Measurements from ENCODE around the gene RIMKLA. TPM values are rescaled to one million over a fixed set of nuclear protein-coding genes. Genes with fewer than 3 reads are reported as not detected.
A peak's percentile ranks its signal among the peaks of the same experiment; 100 is the strongest.

RIMKLA gene
- total RNA-seq, 8 experiments from 2014 or later: 0.14 to 8.6 (median 7.0) TPM

DNA sequence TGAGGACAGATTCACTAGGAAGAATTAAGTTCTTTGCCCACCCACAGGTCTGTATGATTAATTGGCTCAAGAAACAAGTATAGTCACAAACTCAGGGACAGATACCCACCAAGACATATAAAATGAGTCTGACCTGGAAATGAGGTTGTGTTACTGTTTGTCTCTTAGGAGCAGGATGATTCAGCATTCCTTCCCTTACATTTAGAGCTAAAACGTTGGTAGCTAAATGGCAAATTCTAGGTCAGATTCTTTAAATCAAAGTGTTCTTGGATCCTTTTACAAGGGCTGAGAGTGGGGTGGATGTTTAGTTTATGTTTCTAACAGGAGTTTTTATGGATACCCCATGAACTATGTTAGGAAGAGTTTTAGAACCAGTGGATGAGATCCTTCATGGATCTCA is 4.7 kb downstream of the RIMKLA start:
- no peak overlapping the region for H3K4me3 ChIP-seq
- 0 to 63% (median 25%) methylated on average over 1 of the region's 1 CpG; no CpG with 5 or more reads in 3 of the 10 experiments for WGBS, 10 experiments
- no peak for ATAC-seq (replicated peaks in 6 of 8)
- peaks cover 6 to 9% of the 10 kb centered on the region in 2 donors for H3K4me1 ChIP-seq (replicated peaks in 1 of 2)
- no peak overlapping the region for H3K27ac ChIP-seq
- in situ Hi-C loops (cut with MboI; ENCODE audit: low pct_unique_long_range_greater_than_20kb in 2 of 9, low sequenced_read_pairs in 9 of 9, unreplicated experiment in 9 of 9): no loop called here

DNA sequence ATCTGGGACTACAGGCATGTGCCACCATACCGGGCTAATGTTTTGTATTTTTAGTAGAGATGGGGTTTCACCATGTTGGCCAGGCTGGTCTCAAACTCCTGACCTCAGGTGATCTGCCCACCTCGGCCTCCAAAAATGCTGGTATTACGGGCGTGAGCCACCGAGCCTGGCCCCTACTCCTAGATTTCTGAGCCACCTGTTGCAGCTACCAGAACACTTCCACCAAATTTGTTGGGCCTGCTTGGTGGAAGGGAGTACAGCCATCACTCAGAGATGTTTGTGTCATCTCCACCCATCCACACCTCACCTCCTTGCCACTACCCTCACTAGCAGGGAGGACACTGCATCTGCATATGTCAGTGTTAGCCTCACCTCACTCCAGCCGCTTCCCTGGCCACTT is 5.5 kb downstream of the RIMKLA start:
- peaks cover 6 to 9% of the 10 kb centered on the region in 2 donors for H3K4me1 ChIP-seq (replicated peaks in 1 of 2)
- in situ Hi-C loops (cut with MboI; ENCODE audit: low pct_unique_long_range_greater_than_20kb in 2 of 9, low sequenced_read_pairs in 9 of 9, unreplicated experiment in 9 of 9): no loop called here
- 44 to 86% (median 74%) methylated on average over 1 to 6 of the region's 6 CpGs; no CpG with 5 or more reads in 4 of the 10 experiments for WGBS, 10 experiments
- H3K27ac ChIP-seq: no peak overlapping the region
- no peak overlapping the region for H3K4me3 ChIP-seq
- no peak for ATAC-seq (replicated peaks in 6 of 8)

- WGBS, 10 experiments: 16 to 65% (median 48%) methylated on average over 1 to 2 of the region's 2 CpGs; no CpG with 5 or more reads in 5 of the 10 experiments
- ATAC-seq (replicated peaks in 6 of 8): no peak
- no peak overlapping the region for H3K27ac ChIP-seq
Observed at GRCh38 chr1:42392255-42392654, 11.7 kb downstream of the RIMKLA start.

GRCh38 chr1:42392967-42393848 is 12.6 kb downstream of the RIMKLA start:
- peak in 2 of 8 experiments; percentile 64 to 84 for ATAC-seq (replicated peaks in 6 of 8)
- Histone ChIP-seq H3K27ac (no peak overlapping the region), H3K4me1 (replicated peaks in 1 of 2) (no peaks in the 10 kb centered on the region), H3K4me3 (no peak overlapping the region)
- in situ Hi-C loops (cut with MboI; ENCODE audit: low pct_unique_long_range_greater_than_20kb in 2 of 9, low sequenced_read_pairs in 9 of 9, unreplicated experiment in 9 of 9): no loop called here
- 0 to 100% (median 91%) methylated on average over 1 to 2 of the region's 2 CpGs; no CpG with 5 or more reads in 1 of the 10 experiments for WGBS, 10 experiments

More at GRCh38 chr1:42392255-42392654, 11.7 kb downstream of the RIMKLA start:
- no peak overlapping the region for H3K4me3 ChIP-seq
- no peaks in the 10 kb centered on the region for H3K4me1 ChIP-seq (replicated peaks in 1 of 2)
- in situ Hi-C loops (cut with MboI; ENCODE audit: low pct_unique_long_range_greater_than_20kb in 2 of 9, low sequenced_read_pairs in 9 of 9, unreplicated experiment in 9 of 9): no loop called here

DNA sequence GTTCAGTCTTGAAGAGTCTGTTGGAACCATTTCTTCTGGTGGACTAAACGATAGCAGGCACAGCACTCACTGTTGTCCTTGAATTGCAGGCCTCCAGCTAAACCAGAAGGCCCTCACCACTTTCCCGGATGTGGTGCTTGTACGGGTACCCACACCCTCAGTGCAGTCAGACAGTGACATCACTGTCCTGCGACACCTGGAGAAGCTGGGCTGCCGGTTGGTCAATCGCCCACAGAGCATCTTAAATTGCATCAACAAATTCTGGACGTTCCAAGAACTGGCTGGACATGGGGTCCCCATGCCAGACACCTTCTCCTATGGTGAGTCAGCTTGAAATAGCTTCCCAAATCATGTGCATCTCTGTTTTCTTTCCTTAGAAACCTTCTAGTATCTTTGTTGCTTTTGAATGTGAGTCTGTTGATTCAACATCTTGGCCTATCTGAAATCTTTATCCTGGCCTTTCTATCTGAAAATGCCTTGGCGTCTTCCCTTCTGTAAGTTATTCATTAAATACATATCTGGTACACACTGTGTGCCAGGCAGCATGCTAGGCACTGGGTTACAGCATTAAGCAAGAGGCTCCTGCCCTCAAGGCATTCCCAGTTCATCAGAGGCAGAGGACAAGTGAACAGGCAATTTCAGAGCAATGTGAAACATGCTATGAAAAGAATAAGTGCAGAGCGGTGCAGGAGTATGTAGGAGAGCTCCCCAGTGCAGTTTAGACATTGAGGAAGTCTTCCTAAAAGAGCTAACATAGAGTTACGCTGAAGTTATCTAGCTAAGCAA is 18.9 kb downstream of the RIMKLA start:
- H3K4me1 ChIP-seq (replicated peaks in 1 of 2): no peaks in the 10 kb centered on the region
- H3K4me3 ChIP-seq: no peak overlapping the region
- ATAC-seq (replicated peaks in 6 of 8): no peak
- in situ Hi-C loops (cut with MboI; ENCODE audit: low pct_unique_long_range_greater_than_20kb in 2 of 9, low sequenced_read_pairs in 9 of 9, unreplicated experiment in 9 of 9): no loop called here
- H3K27ac ChIP-seq: no peak overlapping the region
- WGBS, 10 experiments: 29 to 100% (median 82%) methylated on average over 1 to 7 of the region's 10 CpGs; no CpG with 5 or more reads in 1 of the 10 experiments

GRCh38 chr1:42403880-42404400 is 23.3 kb downstream of the RIMKLA start:
- Histone ChIP-seq H3K27ac (no peak overlapping the region), H3K4me1 (replicated peaks in 1 of 2) (no peaks in the 10 kb centered on the region), H3K4me3 (no peak overlapping the region)
- in situ Hi-C loops (cut with MboI; ENCODE audit: low pct_unique_long_range_greater_than_20kb in 2 of 9, low sequenced_read_pairs in 9 of 9, unreplicated experiment in 9 of 9): no loop called here
- 17 to 100% (median 100%) methylated on average over 1 of the region's 1 CpG; no CpG with 5 or more reads in 5 of the 10 experiments for WGBS, 10 experiments
- ATAC-seq (replicated peaks in 6 of 8): no peak

GRCh38 chr1:42414551-42415496 is 34.2 kb downstream of the RIMKLA start:
- in situ Hi-C loops (cut with MboI; ENCODE audit: low pct_unique_long_range_greater_than_20kb in 2 of 9, low sequenced_read_pairs in 9 of 9, unreplicated experiment in 9 of 9): no loop called here
- ATAC-seq (replicated peaks in 6 of 8): peak in 5 of 8 experiments; percentile 49 to 70 (median 53)
- Histone ChIP-seq H3K4me3 (no peak overlapping the region), H3K27ac (peak overlapping the region in 1 of 2 donors; percentile 57), H3K4me1 (replicated peaks in 1 of 2) (peaks cover 0 to 28% of the 10 kb centered on the region in 2 donors)
- 23 to 87% (median 84%) methylated on average over 2 to 17 of the region's 17 CpGs; no CpG with 5 or more reads in 1 of the 10 experiments for WGBS, 10 experiments

GRCh38 chr1:42417166-42417565 is 36.6 kb downstream of the RIMKLA start:
- H3K27ac ChIP-seq: no peak overlapping the region
- no peak for ATAC-seq (replicated peaks in 6 of 8)
- in situ Hi-C loops (cut with MboI; ENCODE audit: low pct_unique_long_range_greater_than_20kb in 2 of 9, low sequenced_read_pairs in 9 of 9, unreplicated experiment in 9 of 9): no loop called here
- H3K4me3 ChIP-seq: no peak overlapping the region
- 64 to 84% methylated on average over 3 of the region's 3 CpGs; no CpG with 5 or more reads in 8 of the 10 experiments for WGBS, 10 experiments
- H3K4me1 ChIP-seq (replicated peaks in 1 of 2): peaks cover 16 to 51% of the 10 kb centered on the region in 2 donors

DNA sequence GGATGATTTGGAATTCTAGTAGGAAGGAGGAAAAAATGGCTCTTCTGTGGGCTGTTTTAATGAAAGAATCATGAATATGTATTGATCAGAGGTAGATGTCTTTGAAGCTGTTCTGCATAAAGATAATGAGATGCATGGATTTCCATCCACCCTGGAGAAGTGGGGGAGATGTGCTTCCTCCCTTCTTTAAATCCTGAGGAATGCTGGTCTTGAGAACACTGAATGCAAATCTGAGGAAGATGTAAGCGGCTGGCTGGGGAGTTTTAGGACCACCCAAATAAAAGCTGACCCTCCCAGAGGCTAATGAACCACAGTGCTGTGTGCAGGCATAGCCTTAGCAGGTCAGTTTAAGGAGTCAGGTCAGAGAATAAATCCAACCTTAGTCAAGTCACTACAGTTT is 37.9 kb downstream of the RIMKLA start:
- peak in 1 of 8 experiments; percentile 32 for ATAC-seq (replicated peaks in 6 of 8)
- Histone ChIP-seq H3K4me1 (replicated peaks in 1 of 2) (peaks cover 27 to 64% of the 10 kb centered on the region in 2 donors), H3K27ac (no peak overlapping the region), H3K4me3 (no peak overlapping the region)
- 0 to 100% (median 67%) methylated on average over 1 of the region's 1 CpG; no CpG with 5 or more reads in 3 of the 10 experiments for WGBS, 10 experiments
- in situ Hi-C loops (cut with MboI; ENCODE audit: low pct_unique_long_range_greater_than_20kb in 2 of 9, low sequenced_read_pairs in 9 of 9, unreplicated experiment in 9 of 9): no loop called here

DNA sequence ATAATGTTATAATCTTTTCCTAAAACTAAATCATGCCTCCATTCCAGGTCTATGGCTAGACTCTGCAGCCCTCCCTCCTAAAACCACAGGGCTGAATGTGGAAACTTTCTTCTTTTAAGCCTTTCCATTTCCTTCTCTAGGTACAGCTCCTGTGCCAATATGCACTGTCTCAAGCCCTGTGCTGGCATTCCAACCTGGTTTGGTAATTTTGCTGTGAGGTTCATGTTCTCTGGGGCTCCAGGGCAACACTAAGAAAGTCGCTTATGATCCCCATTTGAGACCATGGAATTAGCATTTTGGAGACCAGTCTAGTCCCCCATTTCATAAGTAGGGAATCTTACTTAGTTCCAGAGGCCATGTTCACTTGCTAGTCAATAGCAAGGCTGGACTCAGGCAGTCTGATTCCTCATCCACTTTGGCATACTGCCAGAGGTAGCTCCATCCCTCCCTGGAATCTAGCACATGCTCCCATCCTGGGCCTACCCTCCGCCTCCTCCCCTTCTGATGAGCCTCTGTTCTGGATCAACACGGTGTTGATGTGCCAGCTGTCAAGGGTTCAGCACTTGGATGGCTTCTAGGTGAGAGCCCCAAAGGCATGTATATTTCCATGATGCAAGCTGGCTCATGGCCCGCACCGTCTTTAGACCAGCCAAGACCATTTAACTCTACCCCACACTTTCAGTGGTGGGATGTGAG is 38.7 kb downstream of the RIMKLA start:
- Histone ChIP-seq H3K4me1 (replicated peaks in 1 of 2) (peaks cover 27 to 70% of the 10 kb centered on the region in 2 donors), H3K4me3 (no peak overlapping the region), H3K27ac (no peak overlapping the region)
- 31 to 100% (median 93%) methylated on average over 1 to 5 of the region's 5 CpGs; no CpG with 5 or more reads in 4 of the 10 experiments for whole genome bisulfite sequencing, 10 experiments
- in situ Hi-C loops (cut with MboI; ENCODE audit: low pct_unique_long_range_greater_than_20kb in 2 of 9, low sequenced_read_pairs in 9 of 9, unreplicated experiment in 9 of 9): no loop called here
- no peak for ATAC-seq (replicated peaks in 6 of 8)

DNA sequence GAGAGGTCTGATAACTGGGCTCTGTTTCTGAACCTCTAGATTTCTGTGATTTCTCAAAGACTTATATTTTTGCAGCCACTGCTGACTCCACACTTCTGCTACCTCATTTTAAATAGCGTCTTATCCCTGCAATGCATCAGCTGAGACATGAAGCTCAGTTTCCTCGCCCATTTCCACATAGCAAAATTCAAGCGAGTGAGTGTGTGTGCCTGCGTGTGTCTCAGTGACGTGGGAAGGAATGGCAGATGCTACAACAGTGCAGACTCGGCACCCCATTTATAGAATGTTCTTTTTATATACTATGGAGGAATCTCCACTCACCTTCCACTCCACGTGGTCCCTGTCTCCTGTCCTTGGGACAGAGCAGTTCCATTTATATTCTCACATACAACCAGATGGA is 39.5 kb downstream of the RIMKLA start:
- Histone ChIP-seq H3K27ac (peak overlapping the region in 1 of 2 donors; percentile 75), H3K4me3 (no peak overlapping the region), H3K4me1 (replicated peaks in 1 of 2) (peaks cover 27 to 66% of the 10 kb centered on the region in 2 donors)
- in situ Hi-C loops (cut with MboI; ENCODE audit: low pct_unique_long_range_greater_than_20kb in 2 of 9, low sequenced_read_pairs in 9 of 9, unreplicated experiment in 9 of 9): no loop called here
- no peak for ATAC-seq (replicated peaks in 6 of 8)
- WGBS, 10 experiments: 21 to 90% (median 82%) methylated on average over 1 to 6 of the region's 7 CpGs; no CpG with 5 or more reads in 2 of the 10 experiments

All from motor neuron (in vitro differentiated cells).